ENCODE measurements around the gene SMG6.

- TF ChIP-seq, protein P1, sequence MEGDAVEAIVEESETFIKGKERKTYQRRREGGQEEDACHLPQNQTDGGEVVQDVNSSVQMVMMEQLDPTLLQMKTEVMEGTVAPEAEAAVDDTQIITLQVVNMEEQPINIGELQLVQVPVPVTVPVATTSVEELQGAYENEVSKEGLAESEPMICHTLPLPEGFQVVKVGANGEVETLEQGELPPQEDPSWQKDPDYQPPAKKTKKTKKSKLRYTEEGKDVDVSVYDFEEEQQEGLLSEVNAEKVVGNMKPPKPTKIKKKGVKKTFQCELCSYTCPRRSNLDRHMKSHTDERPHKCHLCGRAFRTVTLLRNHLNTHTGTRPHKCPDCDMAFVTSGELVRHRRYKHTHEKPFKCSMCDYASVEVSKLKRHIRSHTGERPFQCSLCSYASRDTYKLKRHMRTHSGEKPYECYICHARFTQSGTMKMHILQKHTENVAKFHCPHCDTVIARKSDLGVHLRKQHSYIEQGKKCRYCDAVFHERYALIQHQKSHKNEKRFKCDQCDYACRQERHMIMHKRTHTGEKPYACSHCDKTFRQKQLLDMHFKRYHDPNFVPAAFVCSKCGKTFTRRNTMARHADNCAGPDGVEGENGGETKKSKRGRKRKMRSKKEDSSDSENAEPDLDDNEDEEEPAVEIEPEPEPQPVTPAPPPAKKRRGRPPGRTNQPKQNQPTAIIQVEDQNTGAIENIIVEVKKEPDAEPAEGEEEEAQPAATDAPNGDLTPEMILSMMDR (tag by site-specific recombination; IDR thresholded peaks at IDR 0.05): no peak
- TF ChIP-seq ZNF121 (tag by site-specific recombination; IDR thresholded peaks at IDR 0.05): no peak
- no peak for TF ChIP-seq WT1 (tag by site-specific recombination; IDR thresholded peaks at IDR 0.05)
- TF ChIP-seq HOXA7 (CRISPR knock-in tag; IDR thresholded peaks at IDR 0.05; ENCODE audit: borderline replicate concordance): no peak
- no peak for TF ChIP-seq REST (tag by site-specific recombination; IDR thresholded peaks at IDR 0.05)
- TF ChIP-seq ZSCAN30 (tag by site-specific recombination; IDR thresholded peaks at IDR 0.05): no peak
- TF ChIP-seq ZNF155 (tag by site-specific recombination; IDR thresholded peaks at IDR 0.05): no peak
- TF ChIP-seq, protein P2, sequence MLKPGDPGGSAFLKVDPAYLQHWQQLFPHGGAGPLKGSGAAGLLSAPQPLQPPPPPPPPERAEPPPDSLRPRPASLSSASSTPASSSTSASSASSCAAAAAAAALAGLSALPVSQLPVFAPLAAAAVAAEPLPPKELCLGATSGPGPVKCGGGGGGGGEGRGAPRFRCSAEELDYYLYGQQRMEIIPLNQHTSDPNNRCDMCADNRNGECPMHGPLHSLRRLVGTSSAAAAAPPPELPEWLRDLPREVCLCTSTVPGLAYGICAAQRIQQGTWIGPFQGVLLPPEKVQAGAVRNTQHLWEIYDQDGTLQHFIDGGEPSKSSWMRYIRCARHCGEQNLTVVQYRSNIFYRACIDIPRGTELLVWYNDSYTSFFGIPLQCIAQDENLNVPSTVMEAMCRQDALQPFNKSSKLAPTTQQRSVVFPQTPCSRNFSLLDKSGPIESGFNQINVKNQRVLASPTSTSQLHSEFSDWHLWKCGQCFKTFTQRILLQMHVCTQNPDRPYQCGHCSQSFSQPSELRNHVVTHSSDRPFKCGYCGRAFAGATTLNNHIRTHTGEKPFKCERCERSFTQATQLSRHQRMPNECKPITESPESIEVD (tag by site-specific recombination; IDR thresholded peaks at IDR 0.05): no peak
- TF ChIP-seq, protein P3, sequence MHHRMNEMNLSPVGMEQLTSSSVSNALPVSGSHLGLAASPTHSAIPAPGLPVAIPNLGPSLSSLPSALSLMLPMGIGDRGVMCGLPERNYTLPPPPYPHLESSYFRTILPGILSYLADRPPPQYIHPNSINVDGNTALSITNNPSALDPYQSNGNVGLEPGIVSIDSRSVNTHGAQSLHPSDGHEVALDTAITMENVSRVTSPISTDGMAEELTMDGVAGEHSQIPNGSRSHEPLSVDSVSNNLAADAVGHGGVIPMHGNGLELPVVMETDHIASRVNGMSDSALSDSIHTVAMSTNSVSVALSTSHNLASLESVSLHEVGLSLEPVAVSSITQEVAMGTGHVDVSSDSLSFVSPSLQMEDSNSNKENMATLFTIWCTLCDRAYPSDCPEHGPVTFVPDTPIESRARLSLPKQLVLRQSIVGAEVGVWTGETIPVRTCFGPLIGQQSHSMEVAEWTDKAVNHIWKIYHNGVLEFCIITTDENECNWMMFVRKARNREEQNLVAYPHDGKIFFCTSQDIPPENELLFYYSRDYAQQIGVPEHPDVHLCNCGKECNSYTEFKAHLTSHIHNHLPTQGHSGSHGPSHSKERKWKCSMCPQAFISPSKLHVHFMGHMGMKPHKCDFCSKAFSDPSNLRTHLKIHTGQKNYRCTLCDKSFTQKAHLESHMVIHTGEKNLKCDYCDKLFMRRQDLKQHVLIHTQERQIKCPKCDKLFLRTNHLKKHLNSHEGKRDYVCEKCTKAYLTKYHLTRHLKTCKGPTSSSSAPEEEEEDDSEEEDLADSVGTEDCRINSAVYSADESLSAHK (tag by site-specific recombination; IDR thresholded peaks at IDR 0.05): no peak
- no peak for TF ChIP-seq BCL11A (tag by site-specific recombination; IDR thresholded peaks at IDR 0.05; ENCODE audit: low read depth)
- TF ChIP-seq ZEB2 (tag by site-specific recombination; IDR thresholded peaks at IDR 0.05): no peak
These were observed 232.6 kb downstream of the SMG6 start for GRCh38 chr17:2071024-2071385.
